Osteoblast (primary cell): Measurements from ENCODE around the gene NOVA2. TPM values are rescaled to one million over a fixed set of nuclear protein-coding genes. Genes with fewer than 3 reads are reported as not detected.

Experiments used
- DNase-seq: peaks from one replicate; pipeline ENCODE4 v3.0.0; 2011; ENCODE audit warnings: low spot score, mixed read lengths; ENCODE audit not compliant: insufficient read length; ENCODE audit errors: missing footprints
- H2AFZ ChIP-seq: 2 replicates; pipeline ENCODE4 v1.6.0; 2011; ENCODE audit warnings: mild to moderate bottlenecking, low read length
- H3K27ac ChIP-seq: 2 replicates; pipeline ENCODE4 v1.5.1; 2011; ENCODE audit warnings: mild to moderate bottlenecking, low read depth, low read length, moderate library complexity
- H3K27me3 ChIP-seq: 2 replicates; pipeline ENCODE4 v1.6.0; 2012; ENCODE audit warnings: mild to moderate bottlenecking, control low read depth, inconsistent platforms, low read length, moderate library complexity; ENCODE audit not compliant: insufficient read depth
- H3K36me3 ChIP-seq: 2 replicates; pipeline ENCODE4 v1.5.1; 2011; ENCODE audit warnings: mild to moderate bottlenecking, low read length, control low read depth, moderate library complexity; ENCODE audit not compliant: insufficient read depth
- H3K4me1 ChIP-seq: 2 replicates; pipeline ENCODE4 v1.5.1; 2011; ENCODE audit warnings: mild to moderate bottlenecking, low read length, control low read depth, moderate library complexity; ENCODE audit not compliant: insufficient read depth
- H3K4me2 ChIP-seq: 2 replicates; pipeline ENCODE4 v1.6.0; 2011; ENCODE audit warnings: mild to moderate bottlenecking, low read length; ENCODE audit not compliant: insufficient read depth
- H3K4me3 ChIP-seq: fragments of 200-600 bp; sonication (generic); 3 replicates; pipeline ENCODE4 v1.5.1; 2012; ENCODE audit warnings: mild to moderate bottlenecking, low read length, inconsistent platforms; ENCODE audit not compliant: insufficient read depth
- H3K79me2 ChIP-seq: 2 replicates; pipeline ENCODE4 v1.6.0; 2012; ENCODE audit warnings: mild to moderate bottlenecking, low read length, control low read depth, inconsistent platforms; ENCODE audit not compliant: insufficient read depth
- H3K9me3 ChIP-seq: 2 replicates; pipeline ENCODE4 v1.5.1; 2011; ENCODE audit warnings: low read depth, low read length, control low read depth
- H4K20me1 ChIP-seq: 2 replicates; pipeline ENCODE4 v1.6.0; 2012; ENCODE audit warnings: mild to moderate bottlenecking, low read length, control low read depth; ENCODE audit not compliant: insufficient read depth
- total RNA-seq: library from RNA; depleted of rRNA; stranded (reverse); fragments of >200 nt; gene quantifications from 2 replicates; pipeline ENCODE4 v1.2.3, GENCODE V29; 2012
- TF ChIP-seq, protein P1 (sequence below): IDR thresholded peaks from 2 replicates; pipeline ENCODE4 v1.5.1; 2011; ENCODE audit warnings: mild to moderate bottlenecking, low read depth, low read length, moderate library complexity; ENCODE audit errors: extremely low read depth

Gene NOVA2
- total RNA-seq, 1 donor = not detected

- H3K4me3 ChIP-seq = peak overlapping the region; percentile 83
- TF ChIP-seq, protein P1, sequence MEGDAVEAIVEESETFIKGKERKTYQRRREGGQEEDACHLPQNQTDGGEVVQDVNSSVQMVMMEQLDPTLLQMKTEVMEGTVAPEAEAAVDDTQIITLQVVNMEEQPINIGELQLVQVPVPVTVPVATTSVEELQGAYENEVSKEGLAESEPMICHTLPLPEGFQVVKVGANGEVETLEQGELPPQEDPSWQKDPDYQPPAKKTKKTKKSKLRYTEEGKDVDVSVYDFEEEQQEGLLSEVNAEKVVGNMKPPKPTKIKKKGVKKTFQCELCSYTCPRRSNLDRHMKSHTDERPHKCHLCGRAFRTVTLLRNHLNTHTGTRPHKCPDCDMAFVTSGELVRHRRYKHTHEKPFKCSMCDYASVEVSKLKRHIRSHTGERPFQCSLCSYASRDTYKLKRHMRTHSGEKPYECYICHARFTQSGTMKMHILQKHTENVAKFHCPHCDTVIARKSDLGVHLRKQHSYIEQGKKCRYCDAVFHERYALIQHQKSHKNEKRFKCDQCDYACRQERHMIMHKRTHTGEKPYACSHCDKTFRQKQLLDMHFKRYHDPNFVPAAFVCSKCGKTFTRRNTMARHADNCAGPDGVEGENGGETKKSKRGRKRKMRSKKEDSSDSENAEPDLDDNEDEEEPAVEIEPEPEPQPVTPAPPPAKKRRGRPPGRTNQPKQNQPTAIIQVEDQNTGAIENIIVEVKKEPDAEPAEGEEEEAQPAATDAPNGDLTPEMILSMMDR = no peak
- peak overlapping the region; percentile 72 for H3K27ac ChIP-seq
Observed at GRCh38 chr19:45995715-45996385, 22.2 kb upstream of the NOVA2 start.

DNA sequence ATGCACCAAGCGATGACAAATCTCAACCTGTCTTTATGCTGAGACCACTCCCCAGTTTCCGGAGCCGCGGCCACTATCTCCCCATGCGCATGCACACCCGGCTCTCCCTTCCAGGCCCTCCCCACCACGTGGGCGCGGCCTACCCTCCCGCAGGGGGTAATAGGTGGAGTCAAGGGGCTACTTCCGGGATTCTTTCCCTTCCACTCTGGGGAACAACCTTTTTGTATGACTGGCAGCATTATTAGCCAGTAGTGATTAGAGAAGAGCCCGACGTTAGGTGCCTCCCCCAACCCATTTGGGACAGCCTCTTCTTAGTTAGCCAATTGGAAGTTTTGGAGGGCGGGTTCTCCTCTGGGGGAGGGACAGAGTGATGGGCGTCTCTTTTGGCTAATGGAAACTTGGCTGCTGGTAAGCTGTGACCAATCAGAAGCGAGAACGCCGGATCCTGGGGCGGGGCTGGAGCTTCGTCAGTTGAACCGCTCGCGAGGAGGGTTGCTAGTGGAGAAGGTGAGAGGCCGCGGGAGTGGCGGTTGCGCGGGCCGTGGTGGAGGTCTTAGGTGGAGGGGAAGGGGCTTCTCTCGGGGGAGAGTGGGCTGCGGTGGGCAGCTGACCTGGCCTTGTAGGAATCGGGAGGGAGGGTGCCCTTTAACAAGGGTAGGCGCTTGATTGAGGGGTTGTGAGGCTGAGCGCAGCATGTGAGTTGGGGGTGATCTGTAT lies 21.5 kb upstream of the NOVA2 start, which contains the start of gene CCDC61:
Gene CCDC61, plus strand, starts transcription at position 470 of the 717 bp plus-strand sequence. CDS start 7,552 bp downstream, outside the sequence.
- Histone ChIP-seq H3K27ac (peak within 1 kb of the TSS; percentile 72), H3K9me3 (no peaks in the 10 kb centered on the region), H3K4me1 (peaks cover 19% of the 10 kb centered on the region), H3K36me3 (peaks cover 4% of the 10 kb centered on the region), H3K79me2 (peaks cover 19% of the 10 kb centered on the region), H3K4me2 (peak within 1 kb of the TSS; percentile 82), H2AFZ (peak within 1 kb of the TSS; percentile 87), H4K20me1 (peaks cover 18% of the 10 kb centered on the region), H3K4me3 (peak within 1 kb of the TSS; percentile 83), H3K27me3 (no peaks in the 10 kb centered on the region)
- TF ChIP-seq, protein P1 = no peak
- peak; percentile 99 for DNase-seq

More at GRCh38 chr19:45995715-45996385, 22.2 kb upstream of the NOVA2 start:
- Histone ChIP-seq H3K4me1 (peaks cover 24% of the 10 kb centered on the region), H2AFZ (peak overlapping the region; percentile 87), H3K4me2 (peak overlapping the region; percentile 82), H3K27me3 (no peaks in the 10 kb centered on the region), H3K9me3 (no peaks in the 10 kb centered on the region), H3K36me3 (peaks cover 4% of the 10 kb centered on the region), H4K20me1 (peaks cover 18% of the 10 kb centered on the region), H3K79me2 (peaks cover 19% of the 10 kb centered on the region)
- no peak for DNase-seq

DNA sequence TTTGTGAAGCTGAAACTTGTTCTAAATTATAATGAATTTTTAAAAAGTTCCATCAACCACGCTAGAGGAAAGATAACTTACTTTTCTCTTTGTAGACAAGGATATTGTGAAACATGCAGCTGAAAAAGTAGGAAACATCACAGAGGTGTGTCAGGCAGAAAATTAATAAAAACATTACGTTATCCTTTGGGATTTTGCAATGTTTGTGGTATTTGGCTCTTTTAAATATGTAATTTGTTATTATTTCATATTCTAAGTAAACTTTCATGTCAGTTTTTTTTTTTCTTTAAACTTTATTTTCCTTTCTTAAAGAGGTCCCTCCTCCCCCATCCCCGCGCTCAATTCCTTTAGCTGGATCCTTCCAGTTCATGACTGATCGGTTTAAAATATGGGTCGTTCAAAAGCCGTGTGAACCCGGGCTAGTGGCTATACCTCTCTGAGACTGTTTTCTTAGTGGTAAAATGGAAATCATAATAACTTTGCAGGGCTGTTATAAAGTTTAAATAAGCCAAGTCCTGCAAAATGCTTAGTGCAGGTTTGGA lies 20.9 kb upstream of the NOVA2 start:
- Histone ChIP-seq H4K20me1 (peaks cover 15% of the 10 kb centered on the region), H3K9me3 (no peaks in the 10 kb centered on the region), H3K4me1 (peaks cover 14% of the 10 kb centered on the region), H3K27ac (peak overlapping the region; percentile 49), H3K79me2 (peaks cover 19% of the 10 kb centered on the region), H3K36me3 (peaks cover 4% of the 10 kb centered on the region), H3K27me3 (peaks cover 3% of the 10 kb centered on the region), H3K4me2 (peak overlapping the region; percentile 82), H3K4me3 (peak overlapping the region; percentile 83), H2AFZ (peak overlapping the region; percentile 86)
- TF ChIP-seq, protein P1 = no peak
- no peak for DNase-seq
